B cell (primary cell): ENCODE results near the gene VAC14. TPM values are rescaled to one million over a fixed set of nuclear protein-coding genes. Genes with fewer than 3 reads are reported as not detected.

Experiments used
- ATAC-seq: fragments of 200-7000 bp; cut with Tn5 transposase; one replicate; pipeline ENCODE4 v1.10.0; 2021; ENCODE audit warnings: low read depth, mild to moderate bottlenecking, moderate number of reproducible peaks, moderate library complexity
- CTCF ChIA-PET: fragments of 350-600 bp; sonication (Branson Sonifier 250); formaldehyde crosslinking; loops from one replicate; lab custom pipeline; 2021; ENCODE audit warnings: antibody characterized with exemption, inconsistent platforms; lab: Charles Lee
- POLR2A ChIA-PET: fragments of 350-600 bp; sonication (Branson Sonifier 250); formaldehyde crosslinking; loops from one replicate; lab custom pipeline; 2021; ENCODE audit warnings: antibody characterized with exemption; lab: Charles Lee
- DNase-seq: peaks from one replicate; pipeline ENCODE4 v3.0.0; 2013
- H2AFZ ChIP-seq: 2 replicates; pipeline ENCODE4 v1.6.1; 2012; ENCODE audit warnings: mild to moderate bottlenecking, low read depth, low read length; ENCODE audit not compliant: insufficient read depth, poor library complexity, severe bottlenecking
- H3K27ac ChIP-seq, 2 donors: 1 replicate in 1 of 2; 2 replicates in 1 of 2; pipeline ENCODE4 v1.5.1; 2012 to 2013; ENCODE audit warnings: low read length in 2 of 2, mild to moderate bottlenecking in 2 of 2, moderate library complexity in 1 of 2
- H3K27me3 ChIP-seq, 4 experiments: fragments of 200-600 bp in 1 of 4; sonication (generic) in 1 of 4; replicated peaks in 1 of 4; 1 replicate in 2 of 4; 2 replicates in 2 of 4; pipeline versions ENCODE4 v1.6.1 to v1.7.0; 2013 to 2016; ENCODE audit warnings: low read length in 3 of 4, mild to moderate bottlenecking in 2 of 4, mixed read lengths in 1 of 4, moderate library complexity in 1 of 4; ENCODE audit not compliant: insufficient read depth in 4 of 4, control insufficient read depth in 3 of 4; ENCODE audit errors: control extremely low read depth in 1 of 4
- H3K36me3 ChIP-seq, 2 experiments: replicated peaks in 1 of 2; 1 replicate in 1 of 2; 2 replicates in 1 of 2; pipeline versions ENCODE4 v1.6.1 to v1.7.1; 2013; ENCODE audit warnings: low read length in 1 of 2; ENCODE audit not compliant: insufficient read depth in 2 of 2, control insufficient read depth in 1 of 2; ENCODE audit errors: control extremely low read depth in 1 of 2, extremely low read depth in 1 of 2
- H3K4me1 ChIP-seq, 2 donors: fragments of 200-600 bp in 1 of 2; sonication (generic) in 1 of 2; 1 replicate in 1 of 2; 2 replicates in 1 of 2; pipeline versions ENCODE4 v1.5.1 to v1.6.1; 2013 to 2017; ENCODE audit warnings: low read length in 2 of 2; ENCODE audit not compliant: control insufficient read depth in 2 of 2, insufficient read depth in 2 of 2
- H3K4me2 ChIP-seq: replicated peaks from 2 replicates; pipeline ENCODE3; 2012; ENCODE audit warnings: mild to moderate bottlenecking, low read depth, low read length; ENCODE audit not compliant: poor library complexity, severe bottlenecking
- H3K4me3 ChIP-seq, 5 experiments: fragments of 200-600 bp in 1 of 5; sonication (generic) in 1 of 5; 1 replicate in 3 of 5; 2 replicates in 2 of 5; pipeline versions ENCODE4 v1.5.1 to v1.7.0; 2011 to 2016; ENCODE audit warnings: low read length in 4 of 5, mild to moderate bottlenecking in 4 of 5, low read depth in 2 of 5, control low read depth in 1 of 5, moderate library complexity in 1 of 5; ENCODE audit not compliant: insufficient read depth in 1 of 5; ENCODE audit errors: control extremely low read depth in 1 of 5, extremely low read depth in 1 of 5
- H3K79me2 ChIP-seq: fragments of 200-600 bp; sonication (generic); one replicate; pipeline ENCODE4 v1.6.0; 2016; ENCODE audit warnings: low read length; ENCODE audit not compliant: control insufficient read depth, insufficient read depth
- H3K9ac ChIP-seq: fragments of 200-600 bp; sonication (generic); 2 replicates; pipeline ENCODE4 v1.6.1; 2017; ENCODE audit warnings: mild to moderate bottlenecking, low read length, moderate library complexity
- H3K9me3 ChIP-seq, 3 donors: one replicate each; pipeline versions ENCODE4 v1.6.1 to v1.7.1; 2013; ENCODE audit warnings: low read length in 2 of 3; ENCODE audit not compliant: control insufficient read depth in 2 of 3, insufficient read depth in 1 of 3; ENCODE audit errors: control extremely low read depth in 1 of 3
- H4K20me1 ChIP-seq: 2 replicates; pipeline ENCODE4 v1.6.0; 2012; ENCODE audit warnings: mild to moderate bottlenecking, low read length; ENCODE audit not compliant: insufficient read depth, control insufficient read depth, poor library complexity, severe bottlenecking
- H3K27ac Mint-ChIP-seq: one replicate; pipeline ENCODE4 v1.8.0; 2021; ENCODE audit warnings: mixed read lengths
- H3K27me3 Mint-ChIP-seq: one replicate; pipeline ENCODE4 v1.8.0; 2021; ENCODE audit warnings: mixed read lengths
- H3K4me1 Mint-ChIP-seq: one replicate; pipeline ENCODE4 v1.8.0; 2021; ENCODE audit warnings: mixed read lengths
- H3K4me3 Mint-ChIP-seq: one replicate; pipeline ENCODE4 v1.8.0; 2021; ENCODE audit warnings: mixed read lengths
- H3K9me3 Mint-ChIP-seq: one replicate; pipeline ENCODE4 v1.8.0; 2022; ENCODE audit warnings: mixed read lengths; ENCODE audit not compliant: insufficient read depth
- CTCF ChIP-seq: fragments of 200-600 bp; IDR thresholded peaks from one replicate; pipeline ENCODE4 v1.8.0; 2022; ENCODE audit warnings: antibody characterized with exemption, mild to moderate bottlenecking
- EZH2 ChIP-seq: IDR thresholded peaks from 2 replicates; pipeline ENCODE4 v1.6.1; 2012; ENCODE audit warnings: borderline replicate concordance, low read depth, mild to moderate bottlenecking, moderate library complexity, low read length; ENCODE audit not compliant: insufficient read depth, poor library complexity, severe bottlenecking
- WGBS: methylation state at CpG from one replicate; pipeline ENCODE4 v1.1.5; 2013; ENCODE audit warnings: missing lambda C conversion rate; ENCODE audit not compliant: insufficient coverage; 5-methylcytosine and 5-hydroxymethylcytosine counted together
- intact Hi-C: fragments of 100-400 bp; cut with micrococcal nuclease; formaldehyde crosslinking; loops from one replicate; pipeline ENCODE4 v1.10.0; 2022
- polyA plus RNA-seq: library from polyadenylated mRNA; depleted of rRNA; stranded (reverse); fragments of >200 nt; gene quantifications from 2 replicates; pipeline ENCODE4 v1.2.3, GENCODE V29; 2012
- total RNA-seq, 2 donors: library from RNA; stranded (reverse); fragments of 120-200 nt in 1 of 2; gene quantifications; 1 replicate in 1 of 2; 2 replicates in 1 of 2; pipeline versions ENCODE4 v1.2.3 to v1.2.4, GENCODE V29; 2013 to 2022

VAC14 gene
- total and polyA plus RNA-seq, 2 donors (not counting 1 experiment from before 2014, with no cell fraction given) = 42.6 to 64.7 TPM

GRCh38 chr16:70764632-70765031 lies 36.3 kb downstream of the VAC14 start:
- Histone ChIP-seq H3K4me1 (no peaks in the 10 kb centered on the region), H3K4me2 (no peak overlapping the region), H3K27ac (no peak overlapping the region), H3K4me3 (no peak overlapping the region), H2AFZ (no peak overlapping the region), H4K20me1 (no peaks in the 10 kb centered on the region), H3K36me3 (peaks cover 0 to 55% of the 10 kb centered on the region in 2 experiments), H3K27me3 (no peaks in the 10 kb centered on the region), H3K79me2 (no peaks in the 10 kb centered on the region), H3K9ac (no peak overlapping the region), H3K9me3 (no peaks in the 10 kb centered on the region)
- no peak for ATAC-seq
- intact Hi-C loops = no loop called here
- Mint-ChIP-seq H3K27ac (no peak overlapping the region), H3K9me3 (no peaks in the 10 kb centered on the region), H3K4me1 (no peaks in the 10 kb centered on the region), H3K27me3 (no peaks in the 10 kb centered on the region), H3K4me3 (no peak overlapping the region)
- over 99% methylated on average over 9 of the region's 10 CpGs for whole genome bisulfite sequencing
- CTCF ChIA-PET = interaction anchor here (0.8 kb wide), 1 partner anchor 648 kb away, joined by 3 read pairs; no protein-coding TSS in a partner anchor
- POLR2A ChIA-PET = no interaction called here
- no peak for TF ChIP-seq EZH2
- no peak for TF ChIP-seq CTCF
- no peak for DNase-seq

DNA sequence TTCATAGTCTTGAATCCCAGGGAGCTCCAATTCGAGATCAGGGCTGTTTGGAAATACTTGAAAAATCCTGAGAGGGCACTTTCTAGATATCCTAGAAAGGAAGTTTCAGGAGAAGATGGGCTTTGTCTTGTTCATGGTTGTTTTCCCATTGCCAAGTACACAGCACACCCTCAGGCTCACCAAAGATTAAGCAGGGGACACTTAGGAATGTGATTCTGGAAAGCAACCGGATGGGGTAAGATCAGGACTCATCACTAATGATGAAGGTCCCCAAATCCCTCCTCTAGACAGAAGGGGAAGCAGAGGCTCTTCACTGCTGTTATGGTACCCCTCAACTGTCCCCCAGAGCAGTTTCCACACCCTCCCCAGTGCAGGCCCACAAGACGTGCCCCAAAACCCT lies 40.7 kb downstream of the VAC14 start:
- no peak overlapping the region for H3K4me3 Mint-ChIP-seq
- Histone ChIP-seq H4K20me1 (no peaks in the 10 kb centered on the region), H3K4me2 (no peak overlapping the region), H3K9ac (no peak overlapping the region), H3K79me2 (no peaks in the 10 kb centered on the region), H3K27ac (no peak overlapping the region), H3K4me1 (no peaks in the 10 kb centered on the region), H2AFZ (no peak overlapping the region), H3K9me3 (no peaks in the 10 kb centered on the region), H3K36me3 (peaks cover 0 to 56% of the 10 kb centered on the region in 2 experiments), H3K4me3 (no peak overlapping the region), H3K27me3 (no peaks in the 10 kb centered on the region)
- TF ChIP-seq CTCF = no peak
- no peak for TF ChIP-seq EZH2
- ChIA-PET CTCF (interaction anchor here (0.6 kb wide), 1 partner anchor 494 kb away, joined by 3 read pairs; no protein-coding TSS in a partner anchor), POLR2A (interaction anchor here (0.7 kb wide), 1 partner anchor 125 kb away, joined by 4 read pairs; no protein-coding TSS in a partner anchor)
- no peak for DNase-seq
- H3K4me1 Mint-ChIP-seq = no peaks in the 10 kb centered on the region
- no peak overlapping the region for H3K27ac Mint-ChIP-seq
- no peaks in the 10 kb centered on the region for H3K27me3 Mint-ChIP-seq
- ATAC-seq = no peak
- H3K9me3 Mint-ChIP-seq = no peaks in the 10 kb centered on the region
- WGBS = 91% methylated on average over 1 of the region's 3 CpGs
- intact Hi-C loops = no loop called here
